CD8-positive, alpha-beta memory T cell (primary cell): Measurements from ENCODE around the gene PKP2. TPM values are rescaled to one million over a fixed set of nuclear protein-coding genes. Genes with fewer than 3 reads are reported as not detected.

ENCODE experiments used
- CTCF ChIA-PET: fragments of 350-600 bp; sonication (Branson Sonifier 250); formaldehyde crosslinking; loops from one replicate; lab custom pipeline; 2021; ENCODE audit warnings: antibody characterized with exemption; lab: Charles Lee
- POLR2A ChIA-PET: fragments of 350-600 bp; sonication (Branson Sonifier 250); formaldehyde crosslinking; loops from one replicate; lab custom pipeline; 2021; ENCODE audit warnings: antibody characterized with exemption; lab: Charles Lee
- DNase-seq, 5 donors: peaks; one replicate each; pipeline versions ENCODE4 v3.0.0 to v3.0.0-alpha.2; 2020 to 2022; ENCODE audit warnings: mixed read lengths in 1 of 5
- H3K27ac ChIP-seq: one replicate; pipeline ENCODE4 v1.7.0; 2013; ENCODE audit warnings: low read depth, mild to moderate bottlenecking, low read length, moderate library complexity
- H3K27me3 ChIP-seq: 2 replicates; pipeline ENCODE4 v1.7.0; 2013; ENCODE audit warnings: low read length, mild to moderate bottlenecking; ENCODE audit not compliant: insufficient read depth, poor library complexity, severe bottlenecking
- H3K36me3 ChIP-seq: 2 replicates; pipeline ENCODE4 v1.7.0; 2013; ENCODE audit warnings: mild to moderate bottlenecking, low read length, moderate library complexity; ENCODE audit not compliant: insufficient read depth
- H3K4me1 ChIP-seq: 2 replicates; pipeline ENCODE4 v1.7.0; 2013; ENCODE audit warnings: mild to moderate bottlenecking, low read length, moderate library complexity; ENCODE audit not compliant: insufficient read depth
- H3K4me3 ChIP-seq: 2 replicates; pipeline ENCODE4 v1.7.0; 2013; ENCODE audit warnings: mild to moderate bottlenecking, low read length
- H3K9me3 ChIP-seq: 2 replicates; pipeline ENCODE4 v1.7.0; 2013; ENCODE audit warnings: mild to moderate bottlenecking, low read length
- H3K27ac Mint-ChIP-seq, 8 donors: one replicate each; pipeline ENCODE4 v1.8.0; 2020 to 2021; ENCODE audit warnings: mixed read lengths in 8 of 8, mild to moderate bottlenecking in 6 of 8, inconsistent platforms in 3 of 8, moderate library complexity in 3 of 8
- H3K27me3 Mint-ChIP-seq, 2 donors: one replicate each; pipeline ENCODE4 v1.8.0; 2020 to 2021; ENCODE audit warnings: mixed read lengths in 2 of 2, mild to moderate bottlenecking in 1 of 2, moderate library complexity in 1 of 2
- H3K36me3 Mint-ChIP-seq, 3 donors: one replicate each; pipeline ENCODE4 v1.8.0; 2020 to 2021; ENCODE audit warnings: mixed read lengths in 3 of 3, inconsistent platforms in 1 of 3, mild to moderate bottlenecking in 1 of 3
- H3K4me1 Mint-ChIP-seq, 3 donors: one replicate each; pipeline ENCODE4 v1.8.0; 2020 to 2021; ENCODE audit warnings: mixed read lengths in 3 of 3, inconsistent platforms in 1 of 3, mild to moderate bottlenecking in 1 of 3
- H3K4me3 Mint-ChIP-seq, 7 donors: one replicate each; pipeline ENCODE4 v1.8.0; 2020 to 2021; ENCODE audit warnings: mixed read lengths in 7 of 7, mild to moderate bottlenecking in 6 of 7, moderate library complexity in 4 of 7, inconsistent platforms in 2 of 7
- H3K9me3 Mint-ChIP-seq, 5 donors: one replicate each; pipeline ENCODE4 v1.8.0; 2020 to 2022; ENCODE audit warnings: mixed read lengths in 5 of 5, mild to moderate bottlenecking in 3 of 5, moderate library complexity in 2 of 5, inconsistent platforms in 1 of 5
- polyA plus RNA-seq: library from polyadenylated mRNA; unstranded; fragments of 300-500 nt; fragmentation: Illumina TruSeq; gene quantifications from one replicate; pipeline ENCODE4 v1.2.3, GENCODE V29; 2021
- total RNA-seq, 2 experiments: library from RNA; stranded (reverse); gene quantifications; one replicate each; pipeline ENCODE4 v1.2.3, GENCODE V29; 2021

The PKP2 gene
- total and polyA plus RNA-seq, 3 experiments from 2014 or later, result 0.15 to 0.40 (median 0.17) TPM

DNA sequence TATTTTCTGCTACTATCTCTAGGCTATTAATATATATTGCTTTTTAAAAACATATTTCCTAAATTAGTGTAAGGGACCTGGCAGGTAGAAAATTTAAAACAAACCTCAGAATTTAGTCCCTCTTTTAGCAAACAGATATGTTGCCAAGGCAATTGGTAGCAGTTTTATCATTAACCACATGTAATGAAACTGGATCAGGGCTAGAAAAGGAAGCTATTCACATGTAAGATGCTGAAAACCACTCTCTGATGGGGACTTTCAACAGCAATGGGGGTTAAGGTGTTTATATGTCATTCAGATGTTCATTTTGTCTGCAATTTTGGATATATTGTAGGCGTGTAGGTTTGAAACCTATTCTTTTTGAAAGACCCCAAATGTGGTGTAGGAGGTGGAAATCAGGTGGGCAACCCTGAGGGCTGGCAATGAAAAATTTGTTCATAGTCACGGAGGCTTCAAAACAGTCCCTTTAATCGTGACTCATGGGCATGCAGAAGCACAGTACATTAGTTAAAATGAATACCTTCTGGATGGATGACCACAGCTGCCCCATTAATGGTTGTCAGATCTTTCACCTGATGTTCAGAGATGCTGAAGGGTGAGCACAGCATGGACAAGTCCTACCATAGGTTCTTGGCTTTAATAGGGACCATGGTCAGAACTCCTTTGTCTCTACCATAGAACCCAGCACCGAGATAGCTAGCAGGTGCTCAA lies 5.9 kb upstream of the PKP2 start:
- ChIA-PET POLR2A (no interaction called here), CTCF (no interaction called here)
- no peak overlapping the region for H3K27ac ChIP-seq
- no peak overlapping the region for H3K4me3 Mint-ChIP-seq
- H3K9me3 ChIP-seq, result no peaks in the 10 kb centered on the region
- peaks cover 7 to 43% of the 10 kb centered on the region in 2 donors for H3K27me3 Mint-ChIP-seq
- no peaks in the 10 kb centered on the region for H3K36me3 Mint-ChIP-seq
- no peaks in the 10 kb centered on the region for H3K27me3 ChIP-seq
- H3K4me1 ChIP-seq, result no peaks in the 10 kb centered on the region
- peaks cover 3 to 5% (median 4%) of the 10 kb centered on the region in 3 donors for H3K4me1 Mint-ChIP-seq
- DNase-seq, result no peak
- H3K4me3 ChIP-seq, result no peak overlapping the region
- H3K36me3 ChIP-seq, result no peaks in the 10 kb centered on the region
- no peaks in the 10 kb centered on the region for H3K9me3 Mint-ChIP-seq
- H3K27ac Mint-ChIP-seq, result no peak overlapping the region

DNA sequence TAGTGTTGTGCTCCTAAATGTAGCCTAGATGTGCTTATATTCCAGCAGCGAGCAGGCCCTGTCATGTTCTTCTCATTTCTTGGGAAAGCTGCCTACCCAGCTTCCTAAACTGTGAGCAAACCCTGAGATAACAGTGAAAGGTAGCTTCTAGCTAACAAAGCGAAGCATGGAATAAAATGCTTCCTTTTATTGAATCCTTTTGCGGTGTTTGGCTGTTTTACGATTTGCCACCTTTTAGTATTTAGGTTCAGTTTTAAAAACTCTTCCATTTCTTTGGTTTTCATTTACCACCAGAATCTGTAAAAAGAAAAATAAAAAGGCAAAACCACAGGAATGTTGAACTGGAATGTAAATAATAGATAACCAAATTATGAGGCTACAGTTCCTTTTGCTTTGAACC lies 5.0 kb upstream of the PKP2 start:
- H3K27ac ChIP-seq, result no peak overlapping the region
- no peaks in the 10 kb centered on the region for H3K4me1 ChIP-seq
- Mint-ChIP-seq H3K9me3 (no peaks in the 10 kb centered on the region), H3K4me3 (no peak overlapping the region), H3K36me3 (no peaks in the 10 kb centered on the region), H3K27me3 (peaks cover 11 to 45% of the 10 kb centered on the region in 2 donors), H3K27ac (no peak overlapping the region), H3K4me1 (peaks cover 7 to 10% (median 9%) of the 10 kb centered on the region in 3 donors)
- H3K27me3 ChIP-seq, result no peaks in the 10 kb centered on the region
- no peaks in the 10 kb centered on the region for H3K9me3 ChIP-seq
- ChIA-PET CTCF (no interaction called here), POLR2A (no interaction called here)
- H3K4me3 ChIP-seq, result no peak overlapping the region
- DNase-seq, result no peak
- H3K36me3 ChIP-seq, result no peaks in the 10 kb centered on the region

DNA sequence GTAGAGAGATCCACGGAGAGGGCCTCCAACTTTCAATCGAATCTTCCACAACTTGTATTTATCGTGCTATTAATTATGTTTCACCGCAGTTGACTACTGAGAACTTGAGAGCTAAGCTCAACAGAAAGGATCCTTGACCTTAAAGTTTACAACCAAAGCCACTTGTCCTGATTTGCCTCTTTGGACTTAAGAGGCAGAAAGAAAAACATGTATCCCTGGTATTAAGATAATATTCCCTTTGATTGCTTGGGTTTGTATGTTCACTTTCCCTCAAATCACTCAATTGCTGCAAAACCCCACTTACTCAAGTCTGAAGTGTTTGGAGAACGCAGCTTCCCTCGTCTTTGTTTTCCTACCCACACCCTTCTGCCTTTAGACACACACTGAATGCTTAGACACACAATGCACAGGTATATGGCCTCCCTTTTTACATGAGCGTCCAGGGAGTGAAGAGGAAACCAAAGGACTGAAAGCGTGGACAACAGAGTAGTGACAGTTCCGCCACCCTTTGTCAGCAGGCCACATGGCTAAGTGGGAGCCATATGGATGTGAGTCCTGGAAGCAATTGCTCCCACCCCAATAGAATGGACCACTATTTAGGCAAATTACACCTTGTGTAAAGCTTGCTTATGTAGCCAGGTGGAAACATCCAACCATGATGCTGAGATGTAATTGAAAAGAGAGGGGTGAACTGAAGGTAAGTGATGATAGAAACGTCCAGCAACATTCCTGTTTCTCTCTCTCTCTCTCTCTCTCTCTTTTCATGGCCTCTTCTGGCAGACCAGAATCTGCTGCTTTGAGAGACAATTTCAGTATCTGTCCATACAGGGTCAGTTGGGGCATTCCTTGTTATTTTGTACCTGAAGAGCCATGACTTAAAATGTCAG lies 1.4 kb upstream of the PKP2 start:
- Mint-ChIP-seq H3K27ac (peak overlapping the region in 1 of 8 donors; percentile 20), H3K4me1 (peaks cover 16 to 21% (median 20%) of the 10 kb centered on the region in 3 donors), H3K27me3 (peaks cover 34 to 62% of the 10 kb centered on the region in 2 donors), H3K4me3 (peak overlapping the region; percentile 13 to 75 (median 67)), H3K36me3 (no peaks in the 10 kb centered on the region), H3K9me3 (no peaks in the 10 kb centered on the region)
- Histone ChIP-seq H3K27me3 (peaks cover 9% of the 10 kb centered on the region), H3K9me3 (no peaks in the 10 kb centered on the region), H3K36me3 (no peaks in the 10 kb centered on the region), H3K27ac (no peak overlapping the region), H3K4me1 (no peaks in the 10 kb centered on the region), H3K4me3 (no peak overlapping the region)
- no peak for DNase-seq
- ChIA-PET CTCF (no interaction called here), POLR2A (no interaction called here)

DNA sequence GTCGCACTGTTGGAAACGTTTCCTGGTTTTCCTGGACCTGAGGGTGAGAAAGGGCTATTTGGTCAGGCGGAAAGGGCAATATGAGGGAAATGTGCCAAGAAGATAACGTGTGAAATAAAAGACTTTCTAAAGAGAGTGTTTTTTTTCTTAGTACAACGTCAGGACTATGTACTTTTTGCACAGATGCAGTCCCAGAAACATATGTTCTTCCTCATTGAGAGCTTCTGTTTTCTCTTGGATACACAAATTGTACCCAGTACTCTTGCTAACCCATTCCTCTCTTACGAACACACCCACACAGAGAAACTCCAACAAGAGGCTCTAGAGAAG lies 669 bp upstream of the PKP2 start:
- no peaks in the 10 kb centered on the region for H3K36me3 Mint-ChIP-seq

DNA sequence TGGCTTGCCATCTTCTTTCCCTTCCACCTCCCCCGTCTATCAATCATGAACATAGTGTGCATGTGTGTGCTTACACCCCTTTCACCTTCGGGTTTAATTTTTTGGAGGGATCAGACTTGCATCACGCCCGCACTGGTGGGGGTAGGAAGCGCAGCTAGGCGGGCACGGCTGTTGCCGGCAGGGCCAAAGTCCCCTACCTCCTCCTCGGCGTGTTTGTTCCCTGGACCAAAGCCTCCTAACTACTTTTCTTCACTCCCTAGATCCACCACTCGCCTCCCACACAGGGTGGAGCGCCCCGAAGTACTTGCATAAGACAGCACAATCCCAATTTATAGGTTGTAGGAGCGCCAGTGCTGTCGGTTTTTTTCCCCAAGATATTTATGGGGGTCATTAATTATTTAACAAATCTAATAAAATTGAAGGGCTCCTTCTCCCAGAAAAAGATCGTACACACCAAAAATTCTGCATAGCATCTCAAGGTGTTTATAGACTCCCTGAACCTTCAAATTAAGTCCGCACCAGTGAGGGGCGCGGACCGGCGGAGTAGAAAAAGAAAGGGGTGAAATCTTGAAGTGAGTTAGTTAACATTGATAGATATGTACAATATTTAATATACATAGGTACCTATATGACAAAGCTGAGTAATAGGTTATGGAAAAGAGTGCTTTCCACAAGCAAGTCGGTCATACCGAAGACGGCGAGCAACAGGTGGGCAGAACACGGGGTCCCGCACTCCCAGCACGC lies 717 bp downstream of the PKP2 start:
- no peak overlapping the region for H3K4me3 ChIP-seq
- no peaks in the 10 kb centered on the region for H3K36me3 ChIP-seq
- H3K9me3 ChIP-seq, result no peaks in the 10 kb centered on the region
- POLR2A ChIA-PET, result no interaction called here
- Mint-ChIP-seq H3K27me3 (peaks cover 43 to 76% of the 10 kb centered on the region in 2 donors), H3K4me1 (peaks cover 16 to 21% (median 20%) of the 10 kb centered on the region in 3 donors), H3K4me3 (peak overlapping the region; percentile 61 to 85 (median 77)), H3K27ac (peak overlapping the region in 2 of 8 donors; percentile 3 to 38), H3K9me3 (no peaks in the 10 kb centered on the region), H3K36me3 (no peaks in the 10 kb centered on the region)
- no peak for DNase-seq
- no peaks in the 10 kb centered on the region for H3K4me1 ChIP-seq
- H3K27ac ChIP-seq, result no peak overlapping the region
- CTCF ChIA-PET, result no interaction called here
- peaks cover 9% of the 10 kb centered on the region for H3K27me3 ChIP-seq

More for the DNA sequence above, 669 bp upstream of the PKP2 start:
- Histone ChIP-seq H3K4me1 (no peaks in the 10 kb centered on the region), H3K27ac (no peak overlapping the region), H3K4me3 (peak overlapping the region; percentile 29), H3K27me3 (peaks cover 9% of the 10 kb centered on the region), H3K36me3 (no peaks in the 10 kb centered on the region), H3K9me3 (no peaks in the 10 kb centered on the region)
- H3K4me3 Mint-ChIP-seq, result peak overlapping the region; percentile 66 to 84 (median 75)
- H3K27ac Mint-ChIP-seq, result peak overlapping the region in 2 of 8 donors; percentile 25 to 66
- ChIA-PET POLR2A (no interaction called here), CTCF (no interaction called here)
- H3K4me1 Mint-ChIP-seq, result peaks cover 16 to 21% (median 20%) of the 10 kb centered on the region in 3 donors
- no peak for DNase-seq
- peaks cover 34 to 67% of the 10 kb centered on the region in 2 donors for H3K27me3 Mint-ChIP-seq
- H3K9me3 Mint-ChIP-seq, result no peaks in the 10 kb centered on the region

DNA sequence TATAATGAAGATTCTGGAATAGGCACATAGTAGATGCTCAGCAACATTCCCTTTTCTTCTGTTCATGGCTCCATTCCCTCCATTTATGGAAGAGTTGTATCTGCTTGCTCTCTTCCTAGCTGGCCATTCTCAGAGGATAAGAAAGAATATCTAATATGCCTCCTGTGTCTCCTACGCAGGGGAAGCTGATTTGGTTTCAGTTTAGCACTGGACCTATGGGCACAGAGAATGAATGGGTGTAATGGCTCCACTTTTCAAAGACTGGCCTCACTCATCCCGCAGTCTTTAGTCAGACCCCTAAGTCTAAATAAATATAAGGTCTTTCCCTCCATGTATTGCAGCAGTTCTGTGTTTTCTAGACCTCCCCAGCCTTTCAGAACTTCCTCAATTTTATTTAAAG lies 2.0 kb downstream of the PKP2 start:
- Histone ChIP-seq H3K27ac (no peak overlapping the region), H3K4me1 (no peaks in the 10 kb centered on the region), H3K9me3 (no peaks in the 10 kb centered on the region), H3K36me3 (no peaks in the 10 kb centered on the region), H3K4me3 (no peak overlapping the region), H3K27me3 (peaks cover 9% of the 10 kb centered on the region)
- ChIA-PET CTCF (no interaction called here), POLR2A (no interaction called here)
- DNase-seq, result no peak
- Mint-ChIP-seq H3K4me3 (no peak overlapping the region), H3K27me3 (peaks cover 43 to 71% of the 10 kb centered on the region in 2 donors), H3K36me3 (no peaks in the 10 kb centered on the region), H3K27ac (no peak overlapping the region), H3K4me1 (peaks cover 16 to 21% (median 20%) of the 10 kb centered on the region in 3 donors), H3K9me3 (no peaks in the 10 kb centered on the region)

DNA sequence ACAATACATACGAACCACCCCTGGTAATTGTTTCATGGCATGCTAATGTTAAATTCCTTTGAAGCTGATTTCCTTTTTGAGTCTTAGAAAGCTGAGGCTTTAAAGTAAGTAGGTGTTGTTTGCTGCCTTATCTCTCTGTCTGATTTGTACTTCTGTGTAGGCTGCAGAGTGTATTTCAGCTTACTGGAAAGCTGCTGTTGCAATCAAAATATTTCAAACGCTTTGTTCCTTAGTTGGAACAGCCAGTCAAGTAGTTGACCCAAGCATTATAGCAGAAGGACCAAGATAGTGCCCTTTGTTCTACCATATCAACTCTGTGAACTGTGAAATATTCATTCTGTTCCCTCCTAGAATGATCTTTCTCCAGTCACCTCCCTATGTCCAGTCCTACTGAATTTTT lies 3.1 kb downstream of the PKP2 start:
- Histone ChIP-seq H3K4me1 (no peaks in the 10 kb centered on the region), H3K4me3 (no peak overlapping the region), H3K27ac (no peak overlapping the region), H3K27me3 (peaks cover 9% of the 10 kb centered on the region), H3K9me3 (no peaks in the 10 kb centered on the region), H3K36me3 (no peaks in the 10 kb centered on the region)
- POLR2A ChIA-PET, result no interaction called here
- Mint-ChIP-seq H3K9me3 (peaks cover 0 to 2% (median 0%) of the 10 kb centered on the region in 5 donors), H3K27me3 (peaks cover 38 to 66% of the 10 kb centered on the region in 2 donors), H3K36me3 (no peaks in the 10 kb centered on the region), H3K4me3 (no peak overlapping the region), H3K4me1 (peaks cover 16 to 21% (median 20%) of the 10 kb centered on the region in 3 donors), H3K27ac (no peak overlapping the region)
- CTCF ChIA-PET, result no interaction called here
- no peak for DNase-seq
